AG09309 (cell line): ENCODE results near the gene BRAT1.
"Not testable (repeated sequence)": the region's sequence is repeated elsewhere in the genome, so short reads cannot be mapped to it uniquely, and the experiment has no call there.

Experiments
- DNase-seq: peaks from one replicate; pipeline ENCODE4 v3.0.0-alpha.2; 2010; ENCODE audit warnings: low read depth
- H3K4me3 ChIP-seq: 2 replicates; pipeline ENCODE4 v1.5.1; 2011; ENCODE audit warnings: mild to moderate bottlenecking, low read depth, low read length, moderate library complexity; ENCODE audit not compliant: control insufficient read depth
- CTCF ChIP-seq: IDR thresholded peaks from 2 replicates; pipeline ENCODE4 v1.5.1; 2011; ENCODE audit warnings: mild to moderate bottlenecking, low read depth, low read length, inconsistent platforms; ENCODE audit not compliant: insufficient read depth, control insufficient read depth; ENCODE audit errors: missing control alignments

The BRAT1 gene

GRCh38 chr7:2541291-2542010 is 13.9 kb downstream of the BRAT1 start:
- no peak for TF ChIP-seq CTCF

GRCh38 chr7:2540641-2541051 is 14.7 kb downstream of the BRAT1 start:
- H3K4me3 ChIP-seq, result no peak overlapping the region
- no peak for DNase-seq
- TF ChIP-seq CTCF, result no peak

More at GRCh38 chr7:2541291-2542010, 13.9 kb downstream of the BRAT1 start:
- no peak for DNase-seq
- H3K4me3 ChIP-seq, result no peak overlapping the region

- DNase-seq, result no peak
- no peak for TF ChIP-seq CTCF
- H3K4me3 ChIP-seq, result no peak overlapping the region
Measured at GRCh38 chr7:2540133-2540532, 15.2 kb downstream of the BRAT1 start.

- no peak for TF ChIP-seq CTCF
- no peak for DNase-seq
- H3K4me3 ChIP-seq, result no peak overlapping the region
Measured at GRCh38 chr7:2539031-2539911, 16.1 kb downstream of the BRAT1 start.

- no peak overlapping the region for H3K4me3 ChIP-seq
- TF ChIP-seq CTCF, result no peak
- DNase-seq, result no peak
Measured at GRCh38 chr7:2537981-2538851, 17.1 kb downstream of the BRAT1 start.

- not testable (repeated sequence) for DNase-seq
Measured at GRCh38 chr7:2535872-2536627, 19.3 kb downstream of the BRAT1 start.

GRCh38 chr7:2534214-2534613 is 21.1 kb downstream of the BRAT1 start:
- not testable (repeated sequence) for DNase-seq, H3K4me3 ChIP-seq

More at GRCh38 chr7:2535872-2536627, 19.3 kb downstream of the BRAT1 start:
- H3K4me3 ChIP-seq, result not testable (repeated sequence)

- H3K4me3 ChIP-seq, DNase-seq: not testable (repeated sequence)
Measured at GRCh38 chr7:2533566-2533965, 21.8 kb downstream of the BRAT1 start.

- not testable (repeated sequence) for DNase-seq, H3K4me3 ChIP-seq
Measured at GRCh38 chr7:2532816-2533215, 22.5 kb downstream of the BRAT1 start.

GRCh38 chr7:2532199-2532772 is 23.0 kb downstream of the BRAT1 start:
- DNase-seq, H3K4me3 ChIP-seq: not testable (repeated sequence)
